GM18907 (cell line): ENCODE data around the gene OR4E1.
"Not testable (repeated sequence)": the region's sequence is repeated elsewhere in the genome, so short reads cannot be mapped to it uniquely, and the experiment has no call there.

Experiments
- ATAC-seq: cut with Tn5 transposase; IDR thresholded peaks from one replicate; pipeline ENCODE4 v1.9.1; 2021; ENCODE audit warnings: mild to moderate bottlenecking, moderate library complexity; ENCODE audit not compliant: unreplicated experiment

The OR4E1 gene

DNA sequence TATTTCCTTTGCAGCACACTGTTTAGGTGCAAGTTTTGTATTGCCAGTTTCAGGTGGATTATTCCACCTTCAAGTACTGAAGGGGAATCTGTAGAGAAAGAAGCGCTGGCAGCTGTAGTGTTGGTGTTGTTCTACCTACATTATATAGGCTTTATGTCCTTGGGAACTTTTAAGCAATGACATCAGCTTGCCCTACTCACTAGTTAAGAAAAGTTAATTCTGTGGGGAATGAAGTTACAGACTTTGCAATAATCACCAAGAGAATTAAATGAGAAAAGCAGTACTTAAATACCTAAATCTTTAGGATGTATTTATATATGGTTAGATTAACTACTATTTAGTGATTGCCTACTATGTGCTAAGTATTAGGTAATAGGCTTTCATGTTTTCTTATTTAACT, at the start of gene OR4E1:
OR4E1 (minus strand) TSS at position 101 of the 400 bp plus-strand sequence. CDS start 2,883 bp downstream, outside the sequence.
- ATAC-seq = no peak

DNA sequence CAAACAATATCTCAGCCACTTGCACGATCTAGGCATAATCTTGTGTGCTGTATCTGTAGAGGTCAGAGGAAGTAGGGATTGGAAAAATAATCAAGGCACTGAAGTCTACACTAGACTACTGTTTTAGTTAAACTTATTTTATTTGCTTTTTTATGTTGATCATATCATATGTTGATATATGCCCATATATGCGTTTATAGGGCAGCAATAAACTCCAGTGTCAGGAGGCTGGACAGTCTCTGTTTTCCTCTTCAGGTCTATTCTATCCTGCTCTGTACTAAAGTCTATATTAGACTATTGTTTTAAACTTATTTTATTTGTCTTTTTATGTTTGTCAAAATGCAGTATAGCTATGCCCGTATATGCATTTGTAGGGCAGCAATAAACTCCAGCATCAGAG, 47.9 kb upstream of the OR4E1 start:
- no peak for ATAC-seq

GRCh38 chr14:21719841-21720240, 46.2 kb upstream of the OR4E1 start:
- ATAC-seq = no peak

GRCh38 chr14:21714318-21714929, 40.8 kb upstream of the OR4E1 start:
- ATAC-seq = no peak

GRCh38 chr14:21712036-21712435, 38.4 kb upstream of the OR4E1 start:
- ATAC-seq = no peak

- no peak for ATAC-seq
Observed at GRCh38 chr14:21711360-21711961, 37.8 kb upstream of the OR4E1 start.

DNA sequence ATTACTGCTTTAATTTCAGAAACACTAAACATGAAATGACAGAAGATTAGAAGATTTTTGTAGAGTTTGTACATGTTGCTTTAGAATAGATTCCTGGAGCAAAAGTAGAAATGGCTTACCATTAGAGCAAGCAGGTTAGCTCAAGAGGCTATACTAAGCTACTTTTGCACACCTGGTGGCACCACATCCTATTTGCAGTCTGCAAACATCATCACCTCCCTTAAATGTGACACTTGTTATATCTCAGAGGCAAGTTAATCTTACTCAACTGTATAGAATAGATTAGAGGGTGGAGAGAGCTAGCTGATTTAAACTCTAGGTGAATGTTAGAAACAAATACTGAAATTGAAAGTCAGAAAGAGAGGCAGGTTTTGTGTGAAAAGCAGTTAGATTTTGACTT, 30.7 kb upstream of the OR4E1 start:
- ATAC-seq = no peak

DNA sequence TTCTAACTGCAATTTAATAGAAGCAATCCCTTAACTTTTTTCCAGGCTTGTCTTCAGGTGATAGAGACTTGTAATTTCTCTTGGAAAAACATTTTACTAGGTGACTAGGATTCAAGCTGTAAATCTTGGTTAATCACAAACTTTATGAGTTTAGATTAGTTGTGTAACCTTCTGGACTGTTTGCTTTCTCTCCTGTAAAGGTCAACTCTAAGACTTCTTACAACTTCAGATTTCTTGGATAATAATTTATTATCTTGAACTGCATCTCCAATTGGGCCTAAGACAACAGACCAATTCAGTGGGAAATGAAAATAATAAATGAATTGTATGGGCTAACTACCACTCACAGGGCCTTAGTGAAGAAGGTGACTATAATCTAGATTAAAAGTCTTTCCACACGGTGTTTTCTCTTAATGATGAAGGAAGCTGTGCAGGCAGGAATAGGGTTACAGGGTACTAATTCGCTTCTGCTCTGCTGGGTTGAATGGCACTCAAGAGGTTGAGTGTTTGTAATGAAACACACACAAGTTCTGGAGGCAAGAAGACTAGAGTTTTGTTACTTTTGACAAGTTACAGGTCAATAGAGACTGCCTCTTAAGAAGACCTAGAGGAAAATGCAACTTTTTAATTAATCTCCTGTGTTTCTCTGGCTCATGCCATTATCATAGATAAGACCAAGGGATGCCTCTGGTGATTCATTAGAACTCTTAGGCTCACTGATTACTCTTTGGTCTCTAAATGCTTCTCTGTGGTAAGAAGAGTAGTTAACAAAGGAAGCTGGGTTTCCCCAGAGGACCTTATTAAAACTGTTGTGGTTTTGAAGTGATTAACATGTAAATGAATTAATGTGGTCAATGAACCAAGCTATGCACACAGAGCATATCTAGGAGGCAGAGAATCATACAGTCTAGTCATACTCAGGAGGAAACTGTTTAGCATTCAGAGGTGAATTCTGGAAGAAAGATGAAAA, 30.0 kb upstream of the OR4E1 start:
- no peak for ATAC-seq

DNA sequence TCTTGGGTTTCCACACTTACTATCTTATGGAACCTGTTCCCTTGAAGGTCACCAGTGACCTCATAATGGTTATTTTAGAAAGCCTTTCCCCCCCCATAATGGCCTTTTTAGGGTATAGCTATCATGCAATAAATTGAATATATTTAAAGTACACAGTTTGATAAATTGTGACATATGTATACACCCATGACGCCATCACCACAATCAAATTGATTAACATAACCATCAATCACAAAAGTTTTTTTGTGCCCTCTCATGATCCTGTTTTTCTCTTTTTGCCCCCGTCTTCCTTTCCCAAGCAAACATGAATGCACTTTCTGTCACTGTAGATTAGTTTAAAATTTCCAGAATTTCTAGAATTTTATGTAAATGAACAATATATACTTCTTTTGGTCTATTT, 28.7 kb upstream of the OR4E1 start:
- ATAC-seq = no peak

DNA sequence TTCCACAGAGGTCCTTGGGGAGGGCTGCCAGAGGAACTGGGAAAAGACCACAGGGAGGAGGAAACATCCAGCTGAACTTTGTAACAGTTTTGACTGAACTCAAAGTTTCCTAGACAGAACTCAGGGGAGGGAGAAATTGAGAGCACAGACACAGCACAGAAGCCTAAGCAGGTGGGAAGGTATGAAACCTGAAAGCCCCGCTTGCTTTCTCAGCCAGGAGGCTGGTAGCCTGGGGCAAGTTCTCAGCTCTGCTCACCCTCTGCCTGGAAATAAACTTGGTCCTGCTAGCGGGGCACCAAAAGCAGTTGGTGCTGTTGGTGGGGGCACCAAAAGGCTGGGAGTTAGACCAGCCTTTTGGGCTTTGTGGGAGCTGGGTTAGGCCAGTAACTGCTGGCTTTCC, 25.9 kb upstream of the OR4E1 start:
- no peak for ATAC-seq

DNA sequence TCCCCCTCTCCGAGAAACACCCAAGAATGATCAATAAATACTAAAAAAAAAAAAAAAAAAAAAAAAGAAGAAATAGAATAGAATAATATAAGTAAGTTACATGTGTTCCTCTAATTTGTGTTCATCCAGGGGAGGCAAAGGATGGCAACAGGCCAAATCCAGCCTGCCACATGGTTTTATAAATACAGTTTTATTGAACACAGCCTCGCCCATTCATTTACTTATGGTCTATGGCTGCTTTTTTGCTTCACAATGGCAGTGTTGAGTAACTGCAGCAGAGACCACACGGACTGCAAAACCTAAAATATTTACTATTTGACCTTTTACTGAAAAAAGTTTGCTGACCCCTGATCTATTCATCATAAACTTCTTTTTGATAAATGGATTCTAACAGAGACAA, 24.9 kb upstream of the OR4E1 start:
- not testable (repeated sequence) for ATAC-seq

DNA sequence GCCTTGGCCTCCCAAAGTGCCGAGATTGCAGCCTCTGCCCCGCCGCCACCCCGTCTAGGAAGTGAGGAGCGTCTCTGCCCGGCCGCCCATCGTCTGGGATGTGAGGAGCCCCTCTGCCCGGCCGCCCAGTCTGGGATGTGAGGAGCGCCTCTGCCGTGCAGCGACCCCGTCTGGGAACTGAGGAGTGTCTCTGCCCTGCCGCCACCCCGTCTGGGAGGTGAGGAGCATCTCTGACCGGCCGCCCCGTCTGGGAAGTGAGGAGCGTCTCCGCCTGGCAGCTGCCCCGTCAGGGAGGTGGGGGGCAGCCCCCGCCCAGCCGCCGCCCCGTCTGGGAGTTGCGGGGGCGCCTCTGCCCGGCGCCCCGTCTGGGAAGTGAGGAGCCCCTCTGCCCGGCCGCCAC, 24.0 kb upstream of the OR4E1 start:
- ATAC-seq = not testable (repeated sequence)

DNA sequence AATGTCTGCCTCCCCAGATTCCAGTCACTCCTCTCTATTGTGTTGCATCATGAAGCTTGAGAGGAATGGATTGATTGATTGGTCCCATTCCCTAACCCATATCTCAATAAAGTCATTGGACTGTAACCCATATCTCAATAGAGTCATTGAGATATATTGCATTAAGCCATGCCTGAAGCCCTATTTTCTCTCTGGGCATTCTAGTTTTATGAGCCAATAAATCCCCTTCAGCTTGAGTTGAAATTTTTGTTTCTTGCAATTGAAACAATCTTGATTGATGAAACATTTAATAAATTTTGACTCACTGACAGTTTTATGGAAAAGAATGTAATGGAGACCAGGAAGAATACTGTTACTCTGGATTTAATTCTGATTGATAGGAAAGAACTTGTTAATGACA, 20.8 kb upstream of the OR4E1 start:
- ATAC-seq = no peak

DNA sequence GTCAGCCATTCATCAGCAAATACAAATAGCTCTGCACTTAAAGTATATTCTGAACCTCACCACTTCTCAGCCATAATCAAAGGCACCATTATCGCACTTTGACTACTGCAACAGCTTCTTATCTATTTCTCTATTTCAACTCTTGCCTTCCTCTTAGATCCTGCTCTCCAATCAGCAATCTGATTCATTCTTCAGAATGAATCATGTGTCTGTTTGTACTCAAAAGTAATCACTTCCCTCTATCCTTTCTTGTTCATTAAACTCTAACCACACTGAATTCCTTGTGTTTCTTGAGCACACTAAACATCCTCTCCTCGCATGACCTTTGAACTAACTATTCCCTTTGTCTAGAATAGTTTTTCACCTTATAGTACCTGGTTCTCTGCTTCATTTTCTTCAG, 12.8 kb upstream of the OR4E1 start:
- ATAC-seq = no peak

GRCh38 chr14:21680072-21680471, 6.5 kb upstream of the OR4E1 start:
- ATAC-seq = no peak

- ATAC-seq = no peak
Observed at GRCh38 chr14:21675566-21675965, 1.9 kb upstream of the OR4E1 start.

DNA sequence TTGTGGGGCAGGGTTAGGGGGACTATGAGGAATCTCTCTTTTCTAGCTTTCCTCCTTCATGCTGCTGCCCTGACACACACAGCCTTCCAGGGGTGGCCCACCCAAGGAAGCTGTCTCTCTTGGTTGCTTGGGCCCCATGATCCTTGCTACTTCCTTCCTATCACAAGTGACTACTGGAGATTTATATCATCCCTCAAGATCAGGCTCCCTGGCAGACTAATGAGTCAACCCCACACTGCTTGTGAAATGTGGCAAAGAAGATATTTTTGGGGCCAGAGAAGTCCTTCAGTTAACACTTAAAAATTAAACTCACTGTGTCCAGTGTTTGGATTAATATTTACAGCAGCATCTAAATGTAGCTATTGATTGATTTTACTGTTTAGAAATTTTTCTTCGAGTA, 1.5 kb downstream of the OR4E1 start:
- ATAC-seq = no peak

GRCh38 chr14:21671371-21671770, 2.2 kb downstream of the OR4E1 start:
- ATAC-seq = no peak

- ATAC-seq = no peak
Observed at GRCh38 chr14:21669284-21669683, 4.3 kb downstream of the OR4E1 start.

GRCh38 chr14:21668377-21668776, 5.2 kb downstream of the OR4E1 start:
- no peak for ATAC-seq

- no peak for ATAC-seq
Observed at GRCh38 chr14:21656980-21657379, 16.6 kb downstream of the OR4E1 start.

GRCh38 chr14:21654215-21654614, 19.4 kb downstream of the OR4E1 start:
- no peak for ATAC-seq
